ENCODE measurements around the gene CYTH1.
"Not testable (repeated sequence)": the region's sequence is repeated elsewhere in the genome, so short reads cannot be mapped to it uniquely, and the experiment has no call there.

The CYTH1 gene

GRCh38 chr17:78753316-78754250 is 28.5 kb downstream of the CYTH1 start:
- WGBS, result 94% methylated on average over 12 of the region's 13 CpGs
- no peak overlapping the region for H3K27ac ChIP-seq (ENCODE audit: low read depth, low read length)
- H3K36me3 ChIP-seq (ENCODE audit: insufficient read depth, low read length), result no peaks in the 10 kb centered on the region
- H3K4me1 ChIP-seq (ENCODE audit: insufficient read depth, low read length), result no peaks in the 10 kb centered on the region; the same call in 1 of the 2 replicates
- H3K4me3 ChIP-seq (ENCODE audit: low read length), result no peak overlapping the region
- H3K9ac ChIP-seq (ENCODE audit: low read depth, low read length), result no peak overlapping the region
- no peaks in the 10 kb centered on the region for H3K27me3 ChIP-seq (ENCODE audit: insufficient read depth, low read length)
- H3K9me3 ChIP-seq (ENCODE audit: insufficient read depth, low read depth, low read length), result no peaks in the 10 kb centered on the region

- H3K4me3 ChIP-seq (ENCODE audit: low read length), result no peak overlapping the region
- H3K9ac ChIP-seq (ENCODE audit: low read depth, low read length), result no peak overlapping the region
- H3K9me3 ChIP-seq (ENCODE audit: insufficient read depth, low read depth, low read length), result no peaks in the 10 kb centered on the region
- H3K4me1 ChIP-seq (ENCODE audit: insufficient read depth, low read length), result peaks cover 5% of the 10 kb centered on the region
- no peak overlapping the region for H3K27ac ChIP-seq (ENCODE audit: low read depth, low read length)
- no peaks in the 10 kb centered on the region for H3K27me3 ChIP-seq (ENCODE audit: insufficient read depth, low read length)
- 94% methylated on average over 12 of the region's 14 CpGs for WGBS
- H3K36me3 ChIP-seq (ENCODE audit: insufficient read depth, low read length), result no peaks in the 10 kb centered on the region
Observed at GRCh38 chr17:78751447-78752161, 30.5 kb downstream of the CYTH1 start.

DNA sequence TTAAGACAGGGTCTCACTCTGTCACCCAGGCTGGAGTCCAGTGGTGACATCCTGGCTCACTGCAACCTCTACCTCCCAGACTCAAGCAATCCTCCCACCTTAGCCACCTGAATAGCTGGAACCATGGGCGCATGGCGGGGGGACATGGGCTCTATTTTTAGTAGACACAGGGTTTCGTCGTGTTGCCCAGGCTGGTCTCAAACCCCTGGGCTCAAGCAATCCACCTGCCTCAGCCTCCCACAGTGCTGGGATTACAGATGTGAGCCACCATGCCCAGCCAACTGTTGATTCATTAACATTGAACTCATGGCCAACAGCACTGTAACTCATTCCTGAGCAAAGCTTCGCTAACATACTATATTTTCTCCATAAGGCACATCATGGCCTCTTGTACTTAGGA is 31.1 kb downstream of the CYTH1 start:
- H3K9ac ChIP-seq (ENCODE audit: low read depth, low read length); H3K27me3 ChIP-seq (ENCODE audit: insufficient read depth, low read length); H3K4me3 ChIP-seq (ENCODE audit: low read length); H3K36me3 ChIP-seq (ENCODE audit: insufficient read depth, low read length); H3K4me1 ChIP-seq (ENCODE audit: insufficient read depth, low read length); H3K27ac ChIP-seq (ENCODE audit: low read depth, low read length); H3K9me3 ChIP-seq (ENCODE audit: insufficient read depth, low read depth, low read length): not testable (repeated sequence)
- WGBS, result 94% methylated on average over 5 of the region's 5 CpGs

- no peaks in the 10 kb centered on the region for H3K27me3 ChIP-seq (ENCODE audit: insufficient read depth, low read length)
- H3K4me3 ChIP-seq (ENCODE audit: low read length), result no peak overlapping the region
- no peak overlapping the region for H3K27ac ChIP-seq (ENCODE audit: low read depth, low read length)
- H3K9ac ChIP-seq (ENCODE audit: low read depth, low read length), result no peak overlapping the region
- WGBS, result 96% methylated on average over 8 of the region's 8 CpGs
- no peaks in the 10 kb centered on the region for H3K36me3 ChIP-seq (ENCODE audit: insufficient read depth, low read length)
- H3K9me3 ChIP-seq (ENCODE audit: insufficient read depth, low read depth, low read length), result no peaks in the 10 kb centered on the region
- H3K4me1 ChIP-seq (ENCODE audit: insufficient read depth, low read length), result peaks cover 8% of the 10 kb centered on the region
Observed at GRCh38 chr17:78748730-78749317, 33.2 kb downstream of the CYTH1 start.

DNA sequence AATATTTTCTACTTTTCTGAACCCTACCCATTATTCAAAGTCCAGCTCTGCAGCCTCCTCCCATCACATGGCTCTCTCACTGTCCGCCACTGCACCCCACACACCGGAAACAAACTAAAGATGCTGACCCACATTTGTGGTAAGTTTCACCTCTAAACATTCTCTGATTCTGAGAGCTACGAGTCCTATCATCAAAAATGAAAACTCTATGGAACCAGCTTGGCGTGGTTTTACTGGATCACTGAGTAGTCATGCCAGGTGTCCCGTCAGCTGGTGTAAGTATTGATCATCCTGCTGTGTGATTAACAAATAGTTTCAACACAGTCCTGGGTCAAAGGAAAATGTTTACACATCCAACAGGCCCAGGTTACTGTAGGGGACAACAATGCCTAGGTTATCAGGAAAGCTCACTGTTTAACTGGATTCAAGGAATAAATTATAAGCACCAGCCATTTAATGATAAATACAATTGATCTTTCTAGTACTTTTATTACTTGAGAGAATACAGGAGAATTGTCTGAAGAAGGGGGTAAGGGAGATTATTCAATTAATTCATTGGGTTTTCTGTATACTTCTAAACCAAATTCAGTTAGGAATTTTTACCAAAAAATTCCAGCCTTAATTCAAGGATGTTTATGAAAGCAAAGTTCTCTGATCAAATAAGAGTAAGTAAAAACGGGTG is 33.9 kb downstream of the CYTH1 start:
- Histone ChIP-seq H3K4me1 (ENCODE audit: insufficient read depth, low read length) (peaks cover 8% of the 10 kb centered on the region), H3K9me3 (ENCODE audit: insufficient read depth, low read depth, low read length) (no peaks in the 10 kb centered on the region), H3K4me3 (ENCODE audit: low read length) (no peak overlapping the region), H3K27me3 (ENCODE audit: insufficient read depth, low read length) (no peaks in the 10 kb centered on the region), H3K36me3 (ENCODE audit: insufficient read depth, low read length) (no peaks in the 10 kb centered on the region), H3K27ac (ENCODE audit: low read depth, low read length) (no peak overlapping the region), H3K9ac (ENCODE audit: low read depth, low read length) (no peak overlapping the region)
- 93% methylated on average over 6 of the region's 6 CpGs for WGBS

GRCh38 chr17:78747488-78747887 is 34.6 kb downstream of the CYTH1 start:
- 88% methylated on average over 1 of the region's 2 CpGs for WGBS
- H3K4me3 ChIP-seq (ENCODE audit: low read length), result no peak overlapping the region
- H3K4me1 ChIP-seq (ENCODE audit: insufficient read depth, low read length), result peaks cover 8% of the 10 kb centered on the region
- H3K9ac ChIP-seq (ENCODE audit: low read depth, low read length), result no peak overlapping the region
- H3K9me3 ChIP-seq (ENCODE audit: insufficient read depth, low read depth, low read length), result no peaks in the 10 kb centered on the region
- no peaks in the 10 kb centered on the region for H3K27me3 ChIP-seq (ENCODE audit: insufficient read depth, low read length)
- H3K36me3 ChIP-seq (ENCODE audit: insufficient read depth, low read length), result no peaks in the 10 kb centered on the region
- H3K27ac ChIP-seq (ENCODE audit: low read depth, low read length), result no peak overlapping the region

GRCh38 chr17:78746949-78747269 is 35.2 kb downstream of the CYTH1 start:
- Histone ChIP-seq H3K36me3 (ENCODE audit: insufficient read depth, low read length) (no peaks in the 10 kb centered on the region), H3K4me3 (ENCODE audit: low read length) (no peak overlapping the region), H3K27ac (ENCODE audit: low read depth, low read length) (no peak overlapping the region), H3K27me3 (ENCODE audit: insufficient read depth, low read length) (no peaks in the 10 kb centered on the region), H3K4me1 (ENCODE audit: insufficient read depth, low read length) (peaks cover 8% of the 10 kb centered on the region), H3K9me3 (ENCODE audit: insufficient read depth, low read depth, low read length) (no peaks in the 10 kb centered on the region), H3K9ac (ENCODE audit: low read depth, low read length) (no peak overlapping the region)
- 81% methylated on average over 2 of the region's 2 CpGs for WGBS

DNA sequence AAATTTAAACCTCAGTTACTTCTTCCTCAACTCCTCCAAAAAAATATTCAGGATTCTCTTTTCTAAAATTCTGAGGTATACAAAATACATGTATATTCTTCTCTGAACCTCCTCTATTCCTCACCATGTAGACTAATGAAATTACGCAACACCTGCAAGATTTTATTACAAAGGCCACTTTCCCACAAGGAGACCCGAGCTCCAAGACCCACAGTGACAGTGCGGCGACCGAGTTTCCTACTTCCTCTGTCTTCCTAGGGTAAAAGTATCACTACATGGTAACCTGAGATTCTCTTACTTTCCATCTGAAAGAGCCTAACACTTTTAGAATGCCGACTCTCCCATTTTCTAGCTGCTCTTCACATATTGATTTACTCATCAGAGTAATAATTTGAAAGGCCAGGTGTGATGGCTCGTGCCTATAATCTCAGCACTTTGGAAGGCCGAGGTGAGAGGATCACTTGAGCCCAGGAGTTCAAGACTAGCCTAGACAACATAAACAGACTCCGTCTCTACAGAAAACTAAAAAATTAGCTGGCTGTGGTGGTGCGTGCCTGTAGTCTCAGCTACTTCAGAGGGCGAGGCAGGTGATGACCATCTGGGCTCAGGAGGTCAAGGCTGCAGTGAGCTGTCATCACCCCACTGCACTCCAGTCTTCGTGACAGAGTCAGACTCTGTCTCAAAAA is 35.7 kb downstream of the CYTH1 start:
- 81% methylated on average over 11 of the region's 12 CpGs for WGBS
- Histone ChIP-seq H3K27ac (ENCODE audit: low read depth, low read length) (no peak overlapping the region; the same call in 1 of the 2 replicates), H3K4me3 (ENCODE audit: low read length) (no peak overlapping the region), H3K4me1 (ENCODE audit: insufficient read depth, low read length) (peaks cover 8% of the 10 kb centered on the region), H3K27me3 (ENCODE audit: insufficient read depth, low read length) (no peaks in the 10 kb centered on the region), H3K9me3 (ENCODE audit: insufficient read depth, low read depth, low read length) (no peaks in the 10 kb centered on the region), H3K9ac (ENCODE audit: low read depth, low read length) (no peak overlapping the region), H3K36me3 (ENCODE audit: insufficient read depth, low read length) (no peaks in the 10 kb centered on the region)

DNA sequence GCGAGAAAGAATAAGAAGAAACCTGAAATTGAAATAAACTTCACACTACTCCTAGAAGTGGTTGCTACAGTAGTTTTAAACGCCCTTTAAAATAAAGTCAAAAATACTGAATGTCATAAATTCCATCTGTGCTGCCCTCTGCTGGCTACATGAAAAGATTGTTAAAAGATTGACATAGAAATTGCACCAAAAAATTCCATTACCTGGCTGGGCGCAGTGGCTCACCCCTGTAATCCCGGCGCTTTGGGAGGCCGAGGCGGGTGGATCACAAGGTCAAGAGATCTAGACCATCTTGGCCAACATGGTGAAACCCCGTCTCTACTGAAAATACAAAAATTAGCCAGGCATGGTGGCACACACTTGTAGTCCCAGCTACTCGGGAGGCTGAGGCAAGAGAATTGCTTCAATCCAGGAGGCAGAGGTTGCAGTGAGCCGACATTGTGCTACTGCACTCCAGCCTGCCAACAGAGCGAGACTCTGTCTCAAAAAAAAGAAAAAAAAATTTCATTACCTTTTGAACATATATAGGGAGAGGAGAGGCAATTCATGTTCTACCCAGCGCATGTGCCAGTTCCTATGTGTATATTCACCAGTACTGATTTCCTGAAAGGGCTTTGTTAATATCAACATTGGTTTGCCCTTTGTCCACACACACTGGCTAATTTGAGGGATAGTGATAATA is 36.5 kb downstream of the CYTH1 start:
- Histone ChIP-seq H3K4me3 (ENCODE audit: low read length) (no peak overlapping the region), H3K9ac (ENCODE audit: low read depth, low read length) (no peak overlapping the region), H3K36me3 (ENCODE audit: insufficient read depth, low read length) (no peaks in the 10 kb centered on the region), H3K4me1 (ENCODE audit: insufficient read depth, low read length) (peaks cover 8% of the 10 kb centered on the region), H3K9me3 (ENCODE audit: insufficient read depth, low read depth, low read length) (no peaks in the 10 kb centered on the region), H3K27me3 (ENCODE audit: insufficient read depth, low read length) (no peaks in the 10 kb centered on the region), H3K27ac (ENCODE audit: low read depth, low read length) (no peak overlapping the region)
- WGBS, result 89% methylated on average over 11 of the region's 12 CpGs

DNA sequence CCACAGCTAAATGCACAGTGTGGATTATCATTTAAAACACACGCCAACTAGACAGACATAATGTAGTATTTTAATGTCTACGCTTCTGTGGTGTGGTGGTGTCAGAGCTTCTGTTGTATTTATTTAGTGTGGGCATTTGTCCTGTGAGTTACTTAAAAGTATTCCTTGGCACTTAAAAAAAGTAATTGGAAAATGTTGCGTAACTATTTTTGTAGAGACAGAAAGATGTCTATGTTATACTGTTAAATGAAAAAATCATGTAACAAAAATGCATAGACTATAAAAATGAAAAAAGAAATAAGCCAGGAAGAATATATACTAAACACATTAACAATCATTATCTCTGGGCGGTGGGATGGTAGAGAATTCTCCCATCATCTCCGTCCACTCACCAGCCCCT is 39.2 kb downstream of the CYTH1 start:
- Histone ChIP-seq H3K27ac (ENCODE audit: low read depth, low read length) (no peak overlapping the region), H3K4me1 (ENCODE audit: insufficient read depth, low read length) (peaks cover 8% of the 10 kb centered on the region), H3K27me3 (ENCODE audit: insufficient read depth, low read length) (no peaks in the 10 kb centered on the region), H3K9ac (ENCODE audit: low read depth, low read length) (no peak overlapping the region), H3K36me3 (ENCODE audit: insufficient read depth, low read length) (no peaks in the 10 kb centered on the region), H3K4me3 (ENCODE audit: low read length) (no peak overlapping the region), H3K9me3 (ENCODE audit: insufficient read depth, low read depth, low read length) (no peaks in the 10 kb centered on the region)
- WGBS, result 97% methylated on average over 5 of the region's 5 CpGs

Measured in HUES64 (cell line).